Measurements from ENCODE around the gene ELMO3. TPM values are rescaled to one million over a fixed set of nuclear protein-coding genes. Genes with fewer than 3 reads are reported as not detected.

ELMO3 gene
- total RNA-seq, 1 donor from 2014 or later = 17.5 TPM

DNA sequence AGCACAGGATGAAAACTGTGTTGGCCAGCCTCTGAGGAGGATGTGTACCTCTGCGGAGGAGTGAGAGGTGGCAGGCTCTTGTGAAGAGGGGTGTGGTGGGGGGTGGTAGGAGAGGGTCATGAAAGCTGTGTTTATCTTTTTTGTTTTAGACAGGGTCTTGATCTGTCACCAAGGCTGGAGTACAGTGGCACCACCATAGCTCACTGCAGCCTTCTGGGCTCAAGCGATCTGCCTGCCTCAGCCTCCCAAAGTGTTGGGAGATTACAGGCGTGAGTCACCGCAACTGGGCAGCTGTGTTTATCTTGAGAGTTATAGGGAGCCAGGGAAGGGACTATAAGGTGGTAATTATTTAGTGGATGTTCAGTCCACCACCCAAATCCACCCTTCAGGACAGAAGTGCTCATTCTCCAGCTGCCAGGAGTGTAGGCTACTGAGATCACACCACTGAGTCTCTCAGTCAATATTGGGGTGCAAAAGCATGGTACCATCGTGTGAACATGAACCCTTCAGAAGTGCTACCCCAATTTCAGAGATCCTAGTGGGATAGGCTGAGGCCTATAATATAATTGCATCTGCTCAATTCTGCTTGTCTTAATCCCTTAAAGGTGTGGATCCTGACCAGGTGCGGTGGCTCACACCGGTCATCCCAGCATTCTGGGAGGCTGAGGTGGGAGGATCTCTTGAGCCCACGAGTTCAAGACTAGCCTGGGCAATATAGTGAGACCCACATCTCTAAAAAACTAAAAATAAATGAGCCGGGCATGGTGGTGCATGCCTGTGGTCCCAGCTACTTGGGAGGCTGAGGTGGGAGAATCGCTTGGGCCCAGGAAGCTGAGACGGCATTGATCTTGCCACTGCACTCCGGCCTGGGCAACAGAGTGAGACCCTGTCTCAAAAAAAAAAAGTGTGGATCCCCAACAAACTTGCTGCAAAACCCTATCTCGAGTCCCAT lies 8.2 kb upstream of the ELMO3 start:
- Histone ChIP-seq H3K27me3 (no peaks in the 10 kb centered on the region), H3K4me1 (peaks cover 29% of the 10 kb centered on the region), H3K36me3 (peaks cover 26% of the 10 kb centered on the region), H3K4me3 (peak overlapping the region; percentile 36), H3K27ac (peak overlapping the region; percentile 6), H3K9me3 (no peaks in the 10 kb centered on the region)
- DNase-seq (no peak), ATAC-seq (no peak)
- no peak for TF ChIP-seq CTCF (IDR thresholded peaks at IDR 0.05)
- intact Hi-C loops (cut with DNase I) = no loop called here

GRCh38 chr16:67191411-67191994 lies 7.4 kb upstream of the ELMO3 start:
- Histone ChIP-seq H3K4me1 (peaks cover 27% of the 10 kb centered on the region), H3K27me3 (no peaks in the 10 kb centered on the region), H3K9me3 (no peaks in the 10 kb centered on the region), H3K27ac (no peak overlapping the region), H3K4me3 (peak overlapping the region; percentile 99), H3K36me3 (peaks cover 34% of the 10 kb centered on the region)
- no peak for ATAC-seq
- intact Hi-C loops (cut with DNase I) = no loop called here
- no peak for DNase-seq
- TF ChIP-seq CTCF (IDR thresholded peaks at IDR 0.05) = no peak

DNA sequence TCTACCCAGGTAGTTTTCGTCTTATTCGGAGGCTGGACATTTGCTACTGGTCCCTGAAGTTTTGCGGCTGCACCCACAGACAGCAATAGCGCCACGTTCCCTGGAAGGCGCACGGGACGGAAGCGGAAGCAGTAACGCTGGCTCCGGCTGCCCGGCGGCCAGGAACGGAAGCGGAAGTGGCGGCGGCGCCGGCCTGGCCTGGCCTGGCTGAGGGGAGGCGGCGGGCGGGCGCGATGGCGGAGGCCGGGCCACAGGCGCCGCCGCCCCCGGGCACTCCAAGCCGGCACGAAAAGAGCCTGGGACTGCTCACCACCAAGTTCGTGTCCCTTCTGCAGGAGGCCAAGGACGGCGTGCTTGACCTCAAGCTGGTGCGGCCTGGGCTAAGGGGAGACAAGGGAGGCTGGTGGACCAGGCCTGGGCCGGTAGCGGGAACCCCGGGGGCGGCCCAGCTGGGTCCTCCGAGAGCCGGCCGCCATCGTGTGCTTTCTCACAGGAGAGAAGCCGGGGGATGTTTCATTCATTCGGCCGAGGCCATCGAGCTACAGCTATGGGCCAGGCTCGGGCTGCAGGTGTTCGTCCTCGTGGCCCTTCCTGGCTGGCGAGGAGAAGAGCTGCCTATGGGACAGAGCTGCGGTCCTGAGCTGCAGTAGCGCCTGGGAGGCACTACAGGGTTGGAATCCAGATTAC lies 6.8 kb upstream of the ELMO3 start, which contains the start of gene E2F4:
Gene E2F4, plus strand, starts transcription at position 161 of the 687 bp plus-strand sequence. Its CDS starts 73 bp downstream, at position 234.
- Histone ChIP-seq H3K4me3 (peak within 1 kb of the TSS; percentile 99), H3K27me3 (no peaks in the 10 kb centered on the region), H3K36me3 (peaks cover 40% of the 10 kb centered on the region), H3K4me1 (peaks cover 27% of the 10 kb centered on the region), H3K9me3 (no peaks in the 10 kb centered on the region), H3K27ac (peak within 1 kb of the TSS; percentile 82)
- peak; percentile 96 for DNase-seq
- peak; percentile 97 for ATAC-seq
- no peak for TF ChIP-seq CTCF (IDR thresholded peaks at IDR 0.05)
- intact Hi-C loops (cut with DNase I) = no loop called here

- peak overlapping the region; percentile 82 for H3K27ac ChIP-seq
- no peak for DNase-seq
- no peak for TF ChIP-seq CTCF (IDR thresholded peaks at IDR 0.05)
- H3K36me3 ChIP-seq = peaks cover 48% of the 10 kb centered on the region
- H3K27me3 ChIP-seq = no peaks in the 10 kb centered on the region
- no peak for ATAC-seq
- intact Hi-C loops (cut with DNase I) = no loop called here
- H3K4me3 ChIP-seq = peak overlapping the region; percentile 99
- H3K9me3 ChIP-seq = no peaks in the 10 kb centered on the region
- peaks cover 28% of the 10 kb centered on the region for H3K4me1 ChIP-seq
These were observed 6.1 kb upstream of the ELMO3 start for GRCh38 chr16:67192781-67193361.

DNA sequence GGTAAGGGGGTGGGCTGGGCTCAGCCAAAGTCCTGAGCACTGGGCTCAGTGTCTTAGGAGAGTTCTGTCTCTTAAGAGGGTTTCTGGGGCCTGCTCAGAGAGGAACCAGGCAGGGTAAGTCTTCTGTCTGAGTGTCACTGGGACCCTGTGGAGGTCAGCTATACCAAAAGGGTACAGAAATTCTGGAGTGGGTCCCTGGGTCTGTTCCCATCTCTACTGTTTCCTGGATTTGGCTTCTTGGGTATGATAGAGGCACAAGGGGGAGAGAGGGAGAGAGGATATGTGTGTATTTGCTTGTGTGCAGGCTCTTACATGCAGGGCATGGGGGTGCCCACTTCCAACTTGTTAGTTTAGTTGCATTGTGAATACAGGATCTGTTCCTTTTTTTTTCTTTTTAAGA lies 5.4 kb upstream of the ELMO3 start:
- Histone ChIP-seq H3K27ac (no peak overlapping the region), H3K4me1 (peaks cover 35% of the 10 kb centered on the region), H3K9me3 (no peaks in the 10 kb centered on the region), H3K4me3 (peak overlapping the region; percentile 99), H3K36me3 (peaks cover 54% of the 10 kb centered on the region), H3K27me3 (no peaks in the 10 kb centered on the region)
- intact Hi-C loops (cut with DNase I) = no loop called here
- TF ChIP-seq CTCF (IDR thresholded peaks at IDR 0.05) = no peak
- ATAC-seq (no peak), DNase-seq (no peak)

All from upper lobe of right lung (tissue), 1 donor.